H9 (cell line): ENCODE measurements around the gene CACNB4. TPM values are rescaled to one million over a fixed set of nuclear protein-coding genes. Genes with fewer than 3 reads are reported as not detected.

Experiments
- DNase-seq: peaks from one replicate; pipeline ENCODE4 v3.0.0-alpha.2; 2017
- H2AFZ ChIP-seq: one replicate; pipeline ENCODE4 v1.6.1; 2013; ENCODE audit warnings: mild to moderate bottlenecking, low read length, control low read depth, moderate library complexity
- H2AK5ac ChIP-seq: 2 replicates; pipeline ENCODE4 v1.6.1; 2013; ENCODE audit warnings: low read length, control low read depth, mixed read lengths; ENCODE audit not compliant: insufficient read length
- H2BK120ac ChIP-seq: one replicate; pipeline ENCODE4 v1.6.1; 2013; ENCODE audit warnings: low read depth, mild to moderate bottlenecking, low read length, control low read depth, inconsistent platforms; ENCODE audit not compliant: poor library complexity, severe bottlenecking
- H2BK12ac ChIP-seq: 2 replicates; pipeline ENCODE4 v1.6.1; 2013; ENCODE audit warnings: low read length, control low read depth, mixed read lengths, low read depth; ENCODE audit not compliant: insufficient read length
- H2BK15ac ChIP-seq: 2 replicates; pipeline ENCODE4 v1.6.1; 2013; ENCODE audit warnings: low read depth, low read length, control low read depth
- H2BK20ac ChIP-seq: one replicate; pipeline ENCODE4 v1.6.1; 2013; ENCODE audit warnings: low read depth, mild to moderate bottlenecking, low read length, control low read depth, inconsistent platforms; ENCODE audit not compliant: poor library complexity, severe bottlenecking
- H2BK5ac ChIP-seq: 2 replicates; pipeline ENCODE4 v1.6.1; 2013; ENCODE audit warnings: low read length, control low read depth, mixed read lengths; ENCODE audit not compliant: insufficient read length
- H3K14ac ChIP-seq: 2 replicates; pipeline ENCODE4 v1.6.1; 2013; ENCODE audit warnings: low read length, control low read depth; ENCODE audit not compliant: insufficient read depth
- H3K18ac ChIP-seq: 2 replicates; pipeline ENCODE4 v1.6.1; 2013; ENCODE audit warnings: low read depth, mild to moderate bottlenecking, mixed read lengths, low read length, control low read depth; ENCODE audit not compliant: insufficient read length
- H3K23ac ChIP-seq: 2 replicates; pipeline ENCODE4 v1.6.1; 2013; ENCODE audit warnings: low read length, control low read depth, mixed read lengths, low read depth; ENCODE audit not compliant: insufficient read length
- H3K23me2 ChIP-seq: 2 replicates; pipeline ENCODE4 v1.6.1; 2013; ENCODE audit warnings: low read depth, mild to moderate bottlenecking, mixed read lengths, low read length, control low read depth; ENCODE audit not compliant: insufficient read length, poor library complexity, severe bottlenecking
- H3K27ac ChIP-seq: 2 replicates; pipeline ENCODE4 v1.5.1; 2013; ENCODE audit warnings: low read length, control low read depth, mixed read lengths, low read depth; ENCODE audit not compliant: insufficient read length
- H3K27me3 ChIP-seq: 2 replicates; pipeline ENCODE4 v1.6.1; 2013; ENCODE audit warnings: low read length, control low read depth, inconsistent platforms; ENCODE audit not compliant: insufficient read depth
- H3K4ac ChIP-seq: 2 replicates; pipeline ENCODE4 v1.6.1; 2013; ENCODE audit warnings: low read depth, mild to moderate bottlenecking, control low read depth, inconsistent platforms, low read length, moderate library complexity
- H3K4me1 ChIP-seq: 2 replicates; pipeline ENCODE4 v1.6.1; 2013; ENCODE audit warnings: low read length, control low read depth, inconsistent platforms; ENCODE audit not compliant: insufficient read depth
- H3K4me2 ChIP-seq: 2 replicates; pipeline ENCODE4 v1.6.1; 2013; ENCODE audit warnings: low read length, control low read depth, mixed read lengths; ENCODE audit not compliant: insufficient read length, insufficient read depth
- H3K56ac ChIP-seq: 2 replicates; pipeline ENCODE4 v1.6.1; 2013; ENCODE audit warnings: low read depth, mild to moderate bottlenecking, mixed read lengths, low read length, control low read depth; ENCODE audit not compliant: insufficient read length
- H3K79me1 ChIP-seq: 2 replicates; pipeline ENCODE4 v1.6.1; 2013; ENCODE audit warnings: low read depth, mild to moderate bottlenecking, moderate library complexity, low read length, control low read depth, inconsistent platforms; ENCODE audit not compliant: insufficient read depth, poor library complexity, severe bottlenecking
- H3K79me2 ChIP-seq: 2 replicates; pipeline ENCODE4 v1.6.1; 2013; ENCODE audit warnings: low read length, control low read depth, inconsistent platforms; ENCODE audit not compliant: insufficient read depth
- H3K9ac ChIP-seq: 2 replicates; pipeline ENCODE4 v1.6.1; 2013; ENCODE audit warnings: low read length, control low read depth, mixed read lengths; ENCODE audit not compliant: insufficient read length; ENCODE audit errors: extremely low read depth
- H3K9me3 ChIP-seq: one replicate; pipeline ENCODE4 v1.6.1; 2013; ENCODE audit warnings: low read depth, low read length, inconsistent platforms; ENCODE audit not compliant: control insufficient read depth
- H3T11ph ChIP-seq: one replicate; pipeline ENCODE4 v1.6.1; 2013; ENCODE audit warnings: mild to moderate bottlenecking, low read length, control low read depth, inconsistent platforms
- H4K20me1 ChIP-seq: one replicate; pipeline ENCODE4 v1.6.1; 2013; ENCODE audit not compliant: control insufficient read depth, insufficient read length, insufficient read depth
- H4K5ac ChIP-seq: 2 replicates; pipeline ENCODE4 v1.6.1; 2013; ENCODE audit warnings: low read depth, mild to moderate bottlenecking, mixed read lengths, low read length, control low read depth; ENCODE audit not compliant: insufficient read length
- H4K8ac ChIP-seq: replicated peaks from 2 replicates; pipeline ENCODE4 v1.6.1; 2013; ENCODE audit warnings: low read length, control low read depth, mixed read lengths, low read depth; ENCODE audit not compliant: insufficient read length
- H4K91ac ChIP-seq: 2 replicates; pipeline ENCODE4 v1.6.1; 2013; ENCODE audit warnings: low read depth, mild to moderate bottlenecking, moderate library complexity, mixed read lengths, low read length, control low read depth; ENCODE audit not compliant: insufficient read length
- H3K27ac Mint-ChIP-seq, 3 experiments: 2 replicates in 2 of 3; 3 replicates in 1 of 3; pipeline ENCODE4 v1.8.0; 2020 to 2021; ENCODE audit warnings: mixed read lengths in 3 of 3, mild to moderate bottlenecking in 1 of 3, moderate library complexity in 1 of 3
- H3K27me3 Mint-ChIP-seq: 2 replicates; pipeline ENCODE4 v1.8.0; 2021; ENCODE audit warnings: low read depth, mild to moderate bottlenecking, moderate library complexity, mixed read lengths
- H3K36me3 Mint-ChIP-seq, 3 experiments: 2 replicates in 2 of 3; 3 replicates in 1 of 3; pipeline ENCODE4 v1.8.0; 2020 to 2021; ENCODE audit warnings: low read depth in 3 of 3, mixed read lengths in 3 of 3; ENCODE audit not compliant: insufficient read depth in 1 of 3
- H3K4me1 Mint-ChIP-seq, 2 experiments: 2 replicates each; pipeline ENCODE4 v1.8.0; 2020; ENCODE audit warnings: mixed read lengths in 2 of 2
- H3K4me3 Mint-ChIP-seq, 2 experiments: 2 replicates in 1 of 2; 3 replicates in 1 of 2; pipeline ENCODE4 v1.8.0; 2020 to 2021; ENCODE audit warnings: mild to moderate bottlenecking in 2 of 2, mixed read lengths in 2 of 2, moderate library complexity in 1 of 2
- H3K9me3 Mint-ChIP-seq, 2 experiments: 2 replicates in 1 of 2; 3 replicates in 1 of 2; pipeline ENCODE4 v1.8.0; 2020; ENCODE audit warnings: mild to moderate bottlenecking in 2 of 2, mixed read lengths in 2 of 2, moderate library complexity in 1 of 2
- CTCF ChIP-seq: fragments of 200-600 bp; sonication (generic); conservative IDR thresholded peaks from 3 replicates; pipeline ENCODE4 v1.8.0; 2021; ENCODE audit warnings: antibody characterized with exemption, mild to moderate bottlenecking
- WGBS: extraction: QIAGEN DNeasy Blood & Tissue Kit; methylation state at CpG from one replicate; pipeline ENCODE4 v1.1.7; 2013; ENCODE audit warnings: missing lambda C conversion rate, low lambda C conversion rate, mixed read lengths; ENCODE audit not compliant: insufficient read length; ENCODE audit errors: extremely low coverage; 5-methylcytosine and 5-hydroxymethylcytosine counted together
- total RNA-seq: library from RNA; stranded (reverse); gene quantifications from 2 replicates; pipeline ENCODE4 v1.2.1, GENCODE V29; 2021

CACNB4 gene
- total RNA-seq, 1 experiment from 2014 or later, result 1.4 TPM

GRCh38 chr2:151809073-151809383 lies 289.8 kb downstream of the CACNB4 start:
- Histone ChIP-seq H4K91ac (no peak overlapping the region), H3K4me1 (no peaks in the 10 kb centered on the region), H3K9me3 (no peaks in the 10 kb centered on the region), H3K4ac (no peak overlapping the region), H2BK12ac (no peak overlapping the region), H2AFZ (no peak overlapping the region), H4K20me1 (no peaks in the 10 kb centered on the region), H3K14ac (no peak overlapping the region), H3K23me2 (no peaks in the 10 kb centered on the region), H3K56ac (no peak overlapping the region), H2BK20ac (no peak overlapping the region), H3K79me2 (no peaks in the 10 kb centered on the region), H3K23ac (no peak overlapping the region), H4K5ac (no peak overlapping the region), H2BK15ac (no peak overlapping the region), H2BK120ac (no peak overlapping the region), H3K18ac (no peak overlapping the region), H2BK5ac (no peak overlapping the region), H3K4me2 (no peak overlapping the region), H3T11ph (no peak overlapping the region), H3K27ac (no peak overlapping the region), H2AK5ac (no peak overlapping the region), H3K9ac (no peak overlapping the region), H4K8ac (no peak overlapping the region), H3K27me3 (no peaks in the 10 kb centered on the region), H3K79me1 (no peaks in the 10 kb centered on the region)
- no peak overlapping the region for H3K4me3 Mint-ChIP-seq
- TF ChIP-seq CTCF, result no peak
- H3K4me1 Mint-ChIP-seq, result no peaks in the 10 kb centered on the region
- DNase-seq, result no peak
- peaks cover 16 to 32% (median 27%) of the 10 kb centered on the region in 3 experiments for H3K36me3 Mint-ChIP-seq
- H3K27me3 Mint-ChIP-seq, result no peaks in the 10 kb centered on the region
- WGBS, result no CpG with 5 or more reads among the region's 1 CpG
- no peak overlapping the region for H3K27ac Mint-ChIP-seq
- no peaks in the 10 kb centered on the region for H3K9me3 Mint-ChIP-seq
